Jurkat, Clone E6-1 (cell line): ENCODE measurements around the gene TGM5.
"Not testable (repeated sequence)": the region's sequence is repeated elsewhere in the genome, so short reads cannot be mapped to it uniquely, and the experiment has no call there.

Experiments used
- DNase-seq: peaks from one replicate; pipeline ENCODE4 v3.0.0-alpha.2; 2011; ENCODE audit warnings: low read depth, low spot score
- H3K4me3 ChIP-seq: 2 replicates; pipeline ENCODE4 v1.5.1; 2011; ENCODE audit warnings: mild to moderate bottlenecking, low read length, control low read depth, moderate library complexity

TGM5 gene

GRCh38 chr15:43277231-43277823, 10.6 kb upstream of the TGM5 start:
- no peak overlapping the region for H3K4me3 ChIP-seq
- DNase-seq = no peak

GRCh38 chr15:43276563-43277200, 10.0 kb upstream of the TGM5 start:
- H3K4me3 ChIP-seq = no peak overlapping the region
- DNase-seq = no peak

DNA sequence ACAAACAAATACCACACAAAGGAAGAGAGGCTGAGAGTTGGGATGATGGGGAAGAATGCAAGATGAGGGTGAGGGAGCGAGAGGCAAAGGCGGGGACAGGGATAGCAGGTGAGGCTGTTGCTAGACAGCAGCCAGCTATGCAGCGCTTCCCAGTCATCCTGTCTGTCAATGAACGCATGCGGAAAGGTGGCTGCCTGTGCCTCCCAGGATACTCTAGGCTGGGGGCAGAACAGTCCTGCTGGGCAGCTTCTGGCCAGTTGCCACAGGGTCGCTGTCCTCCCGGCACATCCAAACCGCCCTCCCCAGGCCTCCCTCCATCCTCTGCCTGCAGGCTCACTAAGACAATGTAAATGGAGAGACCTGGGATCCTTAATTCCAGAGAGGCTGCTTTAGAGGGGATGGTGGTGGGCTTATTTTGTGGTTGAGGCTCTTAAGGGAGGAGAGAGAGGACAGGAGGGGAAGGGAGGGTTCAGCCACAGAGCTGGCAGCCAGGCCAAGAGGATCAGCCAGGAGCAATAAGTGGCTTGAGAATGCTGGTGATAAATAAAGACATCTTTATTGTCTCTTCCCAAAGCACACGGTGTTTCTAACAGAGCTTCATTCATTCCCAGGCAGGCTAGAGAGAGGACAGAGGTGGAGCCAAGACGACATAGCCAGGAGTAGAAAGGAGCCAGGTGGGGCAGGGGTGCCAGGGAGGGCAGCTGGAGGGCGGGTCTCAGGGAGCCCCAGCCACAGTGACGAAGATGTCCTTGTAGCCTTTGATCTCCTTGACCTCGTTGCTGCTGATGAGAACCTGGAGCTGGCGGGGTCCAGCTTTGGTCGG, 9.2 kb upstream of the TGM5 start:
- no peak for DNase-seq
- no peak overlapping the region for H3K4me3 ChIP-seq

GRCh38 chr15:43274136-43274535, 7.4 kb upstream of the TGM5 start:
- DNase-seq = no peak
- H3K4me3 ChIP-seq = no peak overlapping the region

- H3K4me3 ChIP-seq = no peak overlapping the region
- no peak for DNase-seq
Measured at GRCh38 chr15:43273243-43273642, 6.5 kb upstream of the TGM5 start.

- not testable (repeated sequence) for H3K4me3 ChIP-seq, DNase-seq
Measured at GRCh38 chr15:43271908-43272307, 5.2 kb upstream of the TGM5 start.

- DNase-seq = no peak
- H3K4me3 ChIP-seq = no peak overlapping the region
Measured at GRCh38 chr15:43270676-43271306, 4.1 kb upstream of the TGM5 start.

DNA sequence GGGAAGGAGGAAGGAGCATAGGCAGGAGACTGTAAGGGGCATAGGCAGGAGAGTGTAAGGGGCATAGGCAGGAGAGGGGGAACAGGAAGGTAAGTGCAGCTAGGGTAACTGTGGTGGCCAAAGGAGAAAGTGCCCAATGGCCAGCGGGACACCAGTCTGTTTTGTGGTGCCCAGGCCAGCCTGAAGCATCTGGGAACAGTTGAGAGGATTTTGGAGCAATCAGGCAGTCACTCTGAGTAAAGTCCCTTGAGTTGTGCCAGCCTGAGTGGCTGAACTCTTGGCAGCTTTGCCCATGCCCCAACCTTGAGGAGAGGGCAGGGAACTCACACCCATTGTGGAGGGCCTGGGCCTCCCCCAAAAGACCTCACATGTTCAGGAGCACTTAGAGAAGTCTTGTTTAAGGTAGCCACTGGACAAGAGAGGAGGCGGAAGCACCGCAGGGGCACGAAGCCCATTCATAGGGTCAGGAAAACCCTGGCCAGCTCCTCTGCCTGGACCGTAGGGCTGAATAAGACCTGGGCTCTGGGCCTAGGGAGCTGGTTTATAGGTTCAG, 3.5 kb upstream of the TGM5 start:
- no peak for DNase-seq
- H3K4me3 ChIP-seq = no peak overlapping the region

DNA sequence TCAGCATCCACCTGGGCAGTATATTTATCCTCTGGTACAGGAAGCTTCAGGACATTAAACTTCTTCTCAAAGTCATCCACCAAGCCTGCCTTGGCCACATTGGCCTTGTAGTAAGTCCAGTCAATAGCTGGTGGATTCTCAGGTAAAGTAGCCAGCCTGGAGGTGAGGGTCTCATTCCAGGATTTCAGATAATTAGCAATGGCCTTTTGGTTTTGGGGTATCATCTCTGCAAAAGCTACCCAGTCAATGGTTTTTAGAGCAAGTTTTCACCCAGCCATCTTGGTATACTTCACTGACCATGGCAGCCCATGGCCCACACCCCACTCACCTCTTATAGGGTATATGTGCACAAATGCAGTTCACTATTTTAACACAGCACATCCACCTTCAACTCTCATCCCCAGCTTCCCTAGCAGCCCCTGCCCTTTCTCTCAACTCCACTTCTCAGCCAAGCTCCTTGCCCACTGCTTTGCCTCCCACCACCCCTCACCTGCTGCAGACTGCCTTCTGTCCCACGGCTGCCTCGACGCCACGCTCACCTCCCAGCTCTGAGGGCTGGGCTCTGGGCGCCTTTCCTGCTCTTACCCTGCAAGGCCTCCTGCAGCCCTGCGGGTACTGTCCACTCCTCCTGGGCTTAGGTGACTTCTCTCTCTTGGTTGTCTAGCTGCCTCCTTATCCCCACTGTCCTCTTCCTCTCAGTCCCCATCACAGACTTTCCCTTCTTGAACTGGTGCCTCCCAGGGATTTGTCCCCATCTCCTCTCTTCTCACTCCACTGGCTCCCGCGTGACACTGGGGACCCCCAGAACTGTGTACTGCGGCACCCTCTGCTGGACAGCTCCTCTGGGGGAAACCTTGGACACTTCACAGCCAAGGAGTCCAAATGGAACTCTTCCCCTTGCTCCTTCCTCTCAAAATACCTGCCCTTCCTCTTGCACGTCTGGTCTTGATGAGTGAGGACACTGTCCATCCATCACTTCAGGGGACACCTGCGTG, 1.7 kb upstream of the TGM5 start:
- no peak overlapping the region for H3K4me3 ChIP-seq
- DNase-seq = no peak

DNA sequence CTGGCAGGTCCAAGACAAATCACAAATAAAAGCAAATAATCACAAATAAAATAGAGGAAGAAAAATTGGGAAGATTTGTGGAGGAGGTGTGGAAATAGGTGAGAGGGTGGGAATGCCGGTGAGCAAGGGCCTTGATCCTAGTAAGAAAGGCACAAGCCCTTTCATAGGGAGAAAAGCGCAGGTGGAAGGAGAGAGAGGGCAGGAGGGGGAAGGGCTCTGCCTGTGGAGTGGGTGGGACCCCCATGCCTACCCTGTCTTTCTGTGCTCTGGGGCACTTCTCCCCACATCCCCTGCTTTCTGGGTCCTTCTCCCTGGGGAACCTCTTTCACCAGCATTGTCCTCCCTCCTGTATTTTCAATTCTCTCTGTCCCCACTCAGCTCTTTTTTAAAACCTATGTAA, 711 bp upstream of the TGM5 start:
- no peak overlapping the region for H3K4me3 ChIP-seq
- DNase-seq = no peak

DNA sequence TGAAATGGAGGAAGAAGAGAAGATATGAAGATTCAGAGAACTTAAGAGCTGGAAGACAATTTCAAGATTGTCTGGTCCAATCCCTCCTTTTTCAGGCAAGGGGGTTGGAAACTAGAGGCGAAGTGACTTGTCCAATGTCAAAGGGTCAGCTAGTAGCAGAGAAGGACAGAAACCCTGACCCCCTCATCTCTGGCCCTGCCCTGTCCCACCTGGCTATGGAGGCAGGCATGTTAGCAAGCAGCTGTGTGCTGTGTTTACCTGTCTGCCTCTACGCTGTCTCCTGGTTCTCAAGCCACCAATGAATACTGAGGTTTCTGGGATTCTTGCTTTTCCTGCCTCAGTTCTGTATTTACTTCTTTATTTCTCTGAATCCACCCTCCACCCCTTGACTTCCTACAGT, 342 bp downstream of the TGM5 start:
- no peak overlapping the region for H3K4me3 ChIP-seq
- DNase-seq = no peak

GRCh38 chr15:43260011-43260615, 6.6 kb downstream of the TGM5 start:
- no peak overlapping the region for H3K4me3 ChIP-seq
- DNase-seq = no peak

DNA sequence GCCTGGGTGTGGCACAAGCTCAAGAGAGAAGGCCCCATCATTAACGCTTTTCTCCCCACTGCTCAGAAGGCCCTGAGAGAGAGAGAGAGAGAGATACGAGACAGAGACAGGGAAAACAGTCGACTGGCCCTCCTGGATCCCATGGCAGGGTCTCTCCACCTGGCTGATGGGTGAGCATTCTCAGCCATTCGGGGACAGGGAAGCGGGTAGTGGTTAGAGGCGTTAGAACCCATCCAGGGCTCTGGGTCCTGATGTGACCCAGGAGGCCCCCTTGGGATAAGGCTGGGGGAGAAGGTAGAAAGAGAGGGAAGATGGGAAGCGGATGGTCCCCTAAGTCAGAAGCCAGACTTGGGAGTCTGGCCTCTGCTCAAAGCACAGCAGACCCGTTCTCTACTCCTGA, 7.9 kb downstream of the TGM5 start:
- no peak for DNase-seq
- no peak overlapping the region for H3K4me3 ChIP-seq

- H3K4me3 ChIP-seq = no peak overlapping the region
- no peak for DNase-seq
Measured at GRCh38 chr15:43256341-43256740, 10.4 kb downstream of the TGM5 start.

DNA sequence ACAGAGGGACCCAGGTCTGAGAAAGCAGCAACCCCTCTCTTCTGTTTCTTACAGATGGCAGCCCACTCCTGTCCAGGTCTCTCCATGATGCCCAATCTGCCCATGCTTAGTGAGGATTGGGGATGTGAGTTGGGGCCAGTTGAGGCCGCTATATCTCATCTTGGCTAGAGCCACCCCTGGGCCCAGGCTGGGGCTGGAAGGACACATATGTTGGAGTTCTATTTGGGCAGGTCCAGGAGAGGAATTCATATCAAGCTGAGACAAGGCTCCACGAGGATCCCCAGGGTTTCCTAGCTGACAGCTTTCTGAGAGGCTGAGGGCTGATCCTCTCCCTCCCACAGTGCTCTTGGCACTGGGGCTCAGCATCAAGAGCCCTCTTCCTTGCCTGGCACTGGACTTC, 11.4 kb downstream of the TGM5 start:
- H3K4me3 ChIP-seq = no peak overlapping the region
- no peak for DNase-seq

DNA sequence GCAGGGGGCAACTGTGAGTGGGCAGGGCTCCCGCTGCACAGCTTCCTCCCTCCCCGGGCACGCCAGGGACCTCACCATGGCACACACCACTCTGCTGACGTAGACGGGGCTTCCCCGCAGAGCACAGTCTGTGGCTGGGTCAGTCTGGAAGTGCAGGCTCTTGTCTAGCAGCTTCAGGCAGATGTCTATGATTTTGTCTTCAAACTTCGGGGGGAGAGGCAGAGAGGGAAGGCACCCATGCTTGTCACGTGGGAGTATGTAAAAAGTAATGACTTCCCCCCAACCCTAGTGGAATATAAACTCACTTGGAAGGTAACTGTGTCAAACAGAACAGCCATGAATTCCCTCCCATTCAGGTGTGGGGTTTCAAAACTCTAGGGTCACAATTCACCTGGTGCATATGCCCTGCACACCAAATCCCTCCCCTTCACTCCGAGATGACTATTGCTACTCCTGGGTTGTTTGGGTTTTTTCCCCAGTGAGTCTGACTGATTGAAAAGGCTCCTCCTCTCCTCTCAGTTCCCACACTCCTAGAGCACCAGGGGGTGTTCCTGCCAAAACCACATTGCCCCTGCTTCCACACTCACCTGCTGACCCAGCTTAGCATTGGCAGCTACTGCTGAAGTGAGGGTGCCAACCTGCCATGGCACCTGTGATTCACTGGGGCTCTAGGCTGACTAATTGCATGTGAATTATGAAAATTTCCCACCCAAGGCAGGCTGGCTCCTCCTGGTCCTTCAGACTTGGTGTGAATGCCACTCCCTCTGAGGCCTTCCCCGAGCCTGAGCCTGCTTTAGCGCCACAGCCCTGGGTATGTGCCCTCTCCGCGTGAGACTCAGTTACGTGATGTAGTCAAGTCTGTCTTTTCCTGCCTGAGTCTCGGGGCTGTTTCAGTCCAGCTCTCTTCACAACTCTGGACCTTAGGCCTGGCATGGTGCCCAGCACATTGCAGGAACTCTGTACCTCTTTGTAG, 13.0 kb downstream of the TGM5 start:
- DNase-seq = no peak
- H3K4me3 ChIP-seq = no peak overlapping the region

GRCh38 chr15:43251871-43252250, 14.9 kb downstream of the TGM5 start:
- no peak for DNase-seq
- H3K4me3 ChIP-seq = no peak overlapping the region
